LNCAP (cell line): Measurements from ENCODE around the gene APOBEC3G.

Source experiments
- CTCF ChIP-seq: fragments of 450-650 bp; IDR thresholded peaks from 2 replicates; pipeline ENCODE4 v1.5.1; 2017; ENCODE audit warnings: mild to moderate bottlenecking

Gene APOBEC3G

GRCh38 chr22:39122772-39123470, 45.8 kb downstream of the APOBEC3G start:
- TF ChIP-seq CTCF = no peak

GRCh38 chr22:39123751-39124581, 46.9 kb downstream of the APOBEC3G start:
- TF ChIP-seq CTCF = no peak

GRCh38 chr22:39125622-39126021, 48.5 kb downstream of the APOBEC3G start:
- TF ChIP-seq CTCF = no peak

- TF ChIP-seq CTCF = no peak
These were observed 51.4 kb downstream of the APOBEC3G start for GRCh38 chr22:39128508-39128907.

GRCh38 chr22:39129081-39129480, 52.0 kb downstream of the APOBEC3G start:
- TF ChIP-seq CTCF = no peak

- TF ChIP-seq CTCF = no peak
These were observed 52.7 kb downstream of the APOBEC3G start for GRCh38 chr22:39129746-39130145.

GRCh38 chr22:39130152-39130704, 53.2 kb downstream of the APOBEC3G start:
- no peak for TF ChIP-seq CTCF
